Measurements from ENCODE around the gene PEAK1.

Gene PEAK1

DNA sequence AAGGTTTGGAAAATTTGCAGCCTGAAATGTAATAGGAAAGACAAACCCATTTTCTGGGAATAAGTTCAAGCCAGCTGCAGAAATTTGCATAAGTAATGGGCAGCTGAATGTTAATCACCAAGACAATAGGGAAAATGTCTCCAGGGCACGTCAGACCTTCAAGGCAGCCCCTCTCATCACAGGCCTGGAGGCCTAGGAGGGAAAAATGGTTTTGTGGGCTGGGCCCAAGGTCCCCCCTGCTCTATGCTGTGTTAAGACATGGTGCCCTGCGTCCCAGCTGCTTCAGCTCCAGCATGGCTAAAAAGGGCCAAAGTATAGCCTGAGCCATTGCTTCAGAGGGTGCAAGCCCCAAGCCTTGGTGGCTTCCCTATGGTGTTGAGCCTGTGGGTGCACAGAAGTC, 184.3 kb downstream of the PEAK1 start:
- peaks cover 6% of the 10 kb centered on the region for H3K36me3 ChIP-seq (ENCODE audit: insufficient read depth, low read length)
- H3K27ac ChIP-seq (ENCODE audit: low read depth, low read length), result no peak overlapping the region
- no peak overlapping the region for H3K9ac ChIP-seq (ENCODE audit: low read length)
- no peaks in the 10 kb centered on the region for H3K4me1 ChIP-seq (ENCODE audit: insufficient read depth, low read length)
- H3K9me3 ChIP-seq (ENCODE audit: low read length), result no peaks in the 10 kb centered on the region
- H3K27me3 ChIP-seq (ENCODE audit: control insufficient read depth in 1 of 2, insufficient read depth in 2 of 2, low read length in 2 of 2), result no peaks in the 10 kb centered on the region
- H3K4me3 ChIP-seq (ENCODE audit: low read depth in 1 of 2, low read length in 2 of 2), result no peak overlapping the region

GRCh38 chr15:77228828-77229227, 191.1 kb downstream of the PEAK1 start:
- H3K27ac ChIP-seq (ENCODE audit: low read depth, low read length), result no peak overlapping the region
- H3K9ac ChIP-seq (ENCODE audit: low read length), result no peak overlapping the region
- no peaks in the 10 kb centered on the region for H3K27me3 ChIP-seq (ENCODE audit: control insufficient read depth in 1 of 2, insufficient read depth in 2 of 2, low read length in 2 of 2)
- H3K4me1 ChIP-seq (ENCODE audit: insufficient read depth, low read length), result no peaks in the 10 kb centered on the region
- H3K9me3 ChIP-seq (ENCODE audit: low read length), result no peaks in the 10 kb centered on the region
- H3K4me3 ChIP-seq (ENCODE audit: low read depth in 1 of 2, low read length in 2 of 2), result no peak overlapping the region
- H3K36me3 ChIP-seq (ENCODE audit: insufficient read depth, low read length), result no peaks in the 10 kb centered on the region

DNA sequence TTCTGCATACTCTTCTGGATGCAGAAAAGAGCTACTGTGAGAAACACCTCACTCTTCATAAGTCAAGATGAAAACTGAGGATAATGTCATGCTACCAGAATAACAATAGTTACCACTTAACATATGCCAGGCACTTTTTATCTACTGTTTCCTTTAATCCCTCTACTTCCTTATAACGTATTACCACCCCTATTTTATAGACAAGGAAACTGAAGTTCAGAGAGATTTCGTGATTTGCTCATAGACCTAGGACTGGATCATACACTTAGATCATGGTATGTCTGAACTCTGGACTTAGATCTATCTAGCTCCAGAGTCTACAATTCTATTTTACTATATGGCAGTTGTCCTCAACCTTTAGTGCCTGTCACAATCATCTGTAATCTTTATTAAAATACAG, 193.3 kb downstream of the PEAK1 start:
- no peak overlapping the region for H3K27ac ChIP-seq (ENCODE audit: low read depth, low read length)
- H3K4me1 ChIP-seq (ENCODE audit: insufficient read depth, low read length), result no peaks in the 10 kb centered on the region
- H3K36me3 ChIP-seq (ENCODE audit: insufficient read depth, low read length), result no peaks in the 10 kb centered on the region
- H3K4me3 ChIP-seq (ENCODE audit: low read depth in 1 of 2, low read length in 2 of 2), result no peak overlapping the region
- H3K9ac ChIP-seq (ENCODE audit: low read length), result no peak overlapping the region
- H3K27me3 ChIP-seq (ENCODE audit: control insufficient read depth in 1 of 2, insufficient read depth in 2 of 2, low read length in 2 of 2), result no peaks in the 10 kb centered on the region
- no peaks in the 10 kb centered on the region for H3K9me3 ChIP-seq (ENCODE audit: low read length)

- Histone ChIP-seq H3K36me3 (ENCODE audit: insufficient read depth, low read length) (no peaks in the 10 kb centered on the region), H3K4me1 (ENCODE audit: insufficient read depth, low read length) (no peaks in the 10 kb centered on the region), H3K27me3 (ENCODE audit: control insufficient read depth in 1 of 2, insufficient read depth in 2 of 2, low read length in 2 of 2) (no peaks in the 10 kb centered on the region), H3K27ac (ENCODE audit: low read depth, low read length) (no peak overlapping the region), H3K4me3 (ENCODE audit: low read depth in 1 of 2, low read length in 2 of 2) (no peak overlapping the region), H3K9me3 (ENCODE audit: low read length) (no peaks in the 10 kb centered on the region), H3K9ac (ENCODE audit: low read length) (no peak overlapping the region)
Measured at GRCh38 chr15:77225646-77226045, 194.3 kb downstream of the PEAK1 start.

GRCh38 chr15:77225088-77225487, 194.8 kb downstream of the PEAK1 start:
- H3K36me3 ChIP-seq (ENCODE audit: insufficient read depth, low read length), result no peaks in the 10 kb centered on the region
- H3K9me3 ChIP-seq (ENCODE audit: low read length), result no peaks in the 10 kb centered on the region
- H3K27me3 ChIP-seq (ENCODE audit: control insufficient read depth in 1 of 2, insufficient read depth in 2 of 2, low read length in 2 of 2), result no peaks in the 10 kb centered on the region
- no peak overlapping the region for H3K4me3 ChIP-seq (ENCODE audit: low read depth in 1 of 2, low read length in 2 of 2)
- no peaks in the 10 kb centered on the region for H3K4me1 ChIP-seq (ENCODE audit: insufficient read depth, low read length)
- no peak overlapping the region for H3K27ac ChIP-seq (ENCODE audit: low read depth, low read length)
- no peak overlapping the region for H3K9ac ChIP-seq (ENCODE audit: low read length)

DNA sequence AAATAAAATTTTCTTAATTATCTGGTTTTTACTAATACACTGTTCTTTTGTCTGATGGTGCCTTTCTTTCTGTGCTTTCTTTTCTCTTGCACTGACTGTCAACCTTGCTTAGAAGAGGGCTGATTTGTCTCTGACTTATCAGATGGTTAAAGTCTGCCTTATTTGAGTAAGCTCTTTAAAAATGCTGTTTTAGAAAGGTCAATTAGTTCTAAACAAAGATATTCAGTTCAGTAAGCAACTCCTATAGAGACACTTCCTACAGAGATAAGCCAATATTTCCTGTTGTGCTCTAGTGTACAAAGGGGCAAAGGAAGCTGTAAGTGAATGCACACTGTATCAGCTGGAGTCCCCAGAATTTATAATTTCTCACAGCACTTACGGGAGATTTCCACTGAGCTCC, 195.6 kb downstream of the PEAK1 start:
- Histone ChIP-seq H3K4me3 (ENCODE audit: low read depth in 1 of 2, low read length in 2 of 2) (no peak overlapping the region), H3K4me1 (ENCODE audit: insufficient read depth, low read length) (no peaks in the 10 kb centered on the region), H3K9ac (ENCODE audit: low read length) (no peak overlapping the region), H3K27me3 (ENCODE audit: control insufficient read depth in 1 of 2, insufficient read depth in 2 of 2, low read length in 2 of 2) (no peaks in the 10 kb centered on the region), H3K36me3 (ENCODE audit: insufficient read depth, low read length) (no peaks in the 10 kb centered on the region), H3K27ac (ENCODE audit: low read depth, low read length) (no peak overlapping the region), H3K9me3 (ENCODE audit: low read length) (no peaks in the 10 kb centered on the region)

DNA sequence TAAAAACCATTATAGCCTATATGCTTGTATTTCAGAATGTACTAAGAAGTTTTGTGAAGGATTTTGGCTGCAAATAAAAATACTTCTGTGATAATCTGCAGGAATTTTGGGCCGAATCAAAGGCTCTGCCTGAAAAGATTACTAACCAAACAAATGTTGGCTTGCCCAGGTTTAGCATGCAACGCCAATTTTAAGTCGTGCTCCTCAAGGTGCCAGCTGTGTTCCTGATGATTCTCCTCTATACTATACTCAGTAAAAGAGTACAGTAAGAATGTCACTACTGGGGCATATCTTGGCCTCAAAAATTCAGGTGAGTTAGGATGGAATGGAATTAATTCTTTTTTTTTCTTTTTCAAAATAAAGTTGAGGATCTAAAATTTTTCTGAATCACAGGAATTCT, 198.2 kb downstream of the PEAK1 start:
- Histone ChIP-seq H3K4me1 (ENCODE audit: insufficient read depth, low read length) (no peaks in the 10 kb centered on the region), H3K9me3 (ENCODE audit: low read length) (no peaks in the 10 kb centered on the region), H3K27me3 (ENCODE audit: control insufficient read depth in 1 of 2, insufficient read depth in 2 of 2, low read length in 2 of 2) (no peaks in the 10 kb centered on the region), H3K36me3 (ENCODE audit: insufficient read depth, low read length) (no peaks in the 10 kb centered on the region), H3K27ac (ENCODE audit: low read depth, low read length) (no peak overlapping the region), H3K4me3 (ENCODE audit: low read depth in 1 of 2, low read length in 2 of 2) (no peak overlapping the region), H3K9ac (ENCODE audit: low read length) (no peak overlapping the region)

GRCh38 chr15:77221174-77221573, 198.7 kb downstream of the PEAK1 start:
- Histone ChIP-seq H3K27me3 (ENCODE audit: control insufficient read depth in 1 of 2, insufficient read depth in 2 of 2, low read length in 2 of 2) (no peaks in the 10 kb centered on the region), H3K4me3 (ENCODE audit: low read depth in 1 of 2, low read length in 2 of 2) (no peak overlapping the region), H3K27ac (ENCODE audit: low read depth, low read length) (no peak overlapping the region), H3K9me3 (ENCODE audit: low read length) (no peaks in the 10 kb centered on the region), H3K9ac (ENCODE audit: low read length) (no peak overlapping the region), H3K4me1 (ENCODE audit: insufficient read depth, low read length) (no peaks in the 10 kb centered on the region), H3K36me3 (ENCODE audit: insufficient read depth, low read length) (no peaks in the 10 kb centered on the region)

DNA sequence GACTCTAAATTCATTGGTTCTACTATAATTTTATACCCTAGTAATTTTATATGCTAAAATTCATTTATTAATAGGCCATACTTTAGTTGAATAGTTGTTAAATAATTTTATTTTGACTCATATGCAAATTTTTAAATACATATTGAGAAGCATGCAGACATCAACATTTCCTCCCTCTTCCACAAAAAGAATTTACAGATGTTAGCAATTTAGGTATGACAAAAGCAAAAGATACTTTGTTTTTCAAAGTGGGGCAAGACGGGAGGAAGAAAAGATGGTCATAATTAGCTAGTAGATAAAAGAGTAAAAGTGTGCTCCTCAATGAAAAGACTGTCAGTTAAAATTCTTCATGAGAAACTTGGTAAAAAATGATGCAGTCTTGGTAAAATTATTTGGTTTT, 200.1 kb downstream of the PEAK1 start:
- no peaks in the 10 kb centered on the region for H3K9me3 ChIP-seq (ENCODE audit: low read length)
- no peaks in the 10 kb centered on the region for H3K27me3 ChIP-seq (ENCODE audit: control insufficient read depth in 1 of 2, insufficient read depth in 2 of 2, low read length in 2 of 2)
- no peaks in the 10 kb centered on the region for H3K4me1 ChIP-seq (ENCODE audit: insufficient read depth, low read length)
- H3K4me3 ChIP-seq (ENCODE audit: low read depth in 1 of 2, low read length in 2 of 2), result no peak overlapping the region
- H3K36me3 ChIP-seq (ENCODE audit: insufficient read depth, low read length), result no peaks in the 10 kb centered on the region
- no peak overlapping the region for H3K9ac ChIP-seq (ENCODE audit: low read length)
- no peak overlapping the region for H3K27ac ChIP-seq (ENCODE audit: low read depth, low read length)

- Histone ChIP-seq H3K4me3 (ENCODE audit: low read depth in 1 of 2, low read length in 2 of 2) (no peak overlapping the region), H3K9ac (ENCODE audit: low read length) (no peak overlapping the region), H3K36me3 (ENCODE audit: insufficient read depth, low read length) (no peaks in the 10 kb centered on the region), H3K27me3 (ENCODE audit: control insufficient read depth in 1 of 2, insufficient read depth in 2 of 2, low read length in 2 of 2) (no peaks in the 10 kb centered on the region), H3K4me1 (ENCODE audit: insufficient read depth, low read length) (no peaks in the 10 kb centered on the region), H3K9me3 (ENCODE audit: low read length) (no peaks in the 10 kb centered on the region), H3K27ac (ENCODE audit: low read depth, low read length) (no peak overlapping the region)
Measured at GRCh38 chr15:77209221-77209620, 210.7 kb downstream of the PEAK1 start.

DNA sequence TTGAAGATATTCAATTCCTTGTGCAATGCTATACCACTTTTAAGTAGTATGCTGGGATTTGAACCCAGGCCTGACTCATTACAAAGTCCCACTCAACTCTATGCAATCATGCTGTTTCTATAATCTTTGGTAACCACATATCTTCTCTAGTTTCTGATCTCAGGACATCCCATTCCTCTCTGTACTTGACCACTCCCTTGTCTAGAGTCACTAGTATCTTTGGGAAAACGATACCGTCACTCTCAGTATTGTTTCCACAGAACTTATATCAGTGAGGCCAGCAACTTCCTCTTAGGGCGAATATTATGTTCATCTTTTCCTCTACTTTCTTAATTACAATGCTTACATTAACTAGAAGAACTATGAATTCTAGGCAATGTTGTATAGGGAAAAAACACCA, 211.7 kb downstream of the PEAK1 start:
- no peaks in the 10 kb centered on the region for H3K36me3 ChIP-seq (ENCODE audit: insufficient read depth, low read length)
- no peak overlapping the region for H3K9ac ChIP-seq (ENCODE audit: low read length)
- H3K4me3 ChIP-seq (ENCODE audit: low read depth in 1 of 2, low read length in 2 of 2), result no peak overlapping the region
- no peaks in the 10 kb centered on the region for H3K27me3 ChIP-seq (ENCODE audit: control insufficient read depth in 1 of 2, insufficient read depth in 2 of 2, low read length in 2 of 2)
- H3K27ac ChIP-seq (ENCODE audit: low read depth, low read length), result no peak overlapping the region
- no peaks in the 10 kb centered on the region for H3K4me1 ChIP-seq (ENCODE audit: insufficient read depth, low read length)
- H3K9me3 ChIP-seq (ENCODE audit: low read length), result no peaks in the 10 kb centered on the region

DNA sequence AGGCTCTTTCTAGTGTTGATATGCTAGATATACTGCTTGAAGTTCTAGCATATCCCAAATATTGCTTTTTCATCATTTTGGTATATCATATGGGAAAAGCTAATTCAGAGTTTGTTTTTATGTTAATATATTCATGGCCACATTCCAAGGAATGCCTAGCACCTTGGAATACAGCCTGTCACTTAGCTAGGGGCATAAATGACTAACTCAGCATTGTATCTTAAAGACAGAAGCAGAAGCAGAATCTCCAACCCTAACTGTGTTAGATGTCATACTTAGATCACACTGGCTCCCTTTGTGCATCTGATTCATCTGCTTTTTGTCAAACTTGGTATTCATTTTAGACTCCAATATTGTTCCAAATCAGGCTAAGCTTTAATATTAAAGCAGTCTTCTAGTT, 218.2 kb downstream of the PEAK1 start:
- Histone ChIP-seq H3K27ac (ENCODE audit: low read depth, low read length) (no peak overlapping the region), H3K9me3 (ENCODE audit: low read length) (no peaks in the 10 kb centered on the region), H3K4me1 (ENCODE audit: insufficient read depth, low read length) (no peaks in the 10 kb centered on the region), H3K27me3 (ENCODE audit: control insufficient read depth in 1 of 2, insufficient read depth in 2 of 2, low read length in 2 of 2) (no peaks in the 10 kb centered on the region), H3K9ac (ENCODE audit: low read length) (no peak overlapping the region), H3K4me3 (ENCODE audit: low read depth in 1 of 2, low read length in 2 of 2) (no peak overlapping the region), H3K36me3 (ENCODE audit: insufficient read depth, low read length) (no peaks in the 10 kb centered on the region)
